Astrocyte of the spinal cord (primary cell): Measurements from ENCODE around the gene MIEN1.
"Not testable (repeated sequence)": the region's sequence is repeated elsewhere in the genome, so short reads cannot be mapped to it uniquely, and the experiment has no call there.

ENCODE experiments used
- DNase-seq: peaks from one replicate; pipeline ENCODE4 v3.0.0; 2011; ENCODE audit warnings: low read depth, low spot score
- H3K4me3 ChIP-seq: 2 replicates; pipeline ENCODE4 v1.5.1; 2011; ENCODE audit warnings: low read depth, mild to moderate bottlenecking, low read length, moderate library complexity
- in situ Hi-C: cut with HindIII; loops from 2 replicates; pipeline ENCODE4 v1.10.0; 2017; ENCODE audit warnings: low sequenced_read_pairs
- TF ChIP-seq, protein P1 (sequence below): IDR thresholded peaks from 2 replicates; pipeline ENCODE4 v1.5.1; 2012; ENCODE audit warnings: low read depth, mild to moderate bottlenecking, low read length, inconsistent platforms

Gene MIEN1

DNA sequence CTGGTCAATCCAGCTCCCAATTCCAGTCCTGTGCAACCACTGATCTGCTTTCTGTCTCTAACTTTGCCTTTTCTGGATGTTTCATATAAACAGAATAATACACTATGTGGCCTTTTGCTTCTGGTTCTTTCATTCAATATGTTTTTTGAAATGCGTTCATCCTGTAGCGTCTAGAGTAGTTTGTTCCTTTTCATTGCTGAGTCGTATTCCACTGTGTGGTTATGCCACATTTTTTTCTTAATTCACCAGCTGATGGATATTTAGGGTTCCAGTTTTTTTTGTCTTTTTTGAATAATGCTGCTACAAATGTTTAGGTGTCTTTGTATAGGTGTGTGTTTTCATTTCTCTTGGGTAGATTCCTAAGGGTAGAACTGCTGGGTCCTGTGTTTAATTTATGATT is 2.3 kb upstream of the MIEN1 start:
- no peak overlapping the region for H3K4me3 ChIP-seq
- in situ Hi-C loops = no loop called here
- no peak for DNase-seq
- TF ChIP-seq, protein P1, sequence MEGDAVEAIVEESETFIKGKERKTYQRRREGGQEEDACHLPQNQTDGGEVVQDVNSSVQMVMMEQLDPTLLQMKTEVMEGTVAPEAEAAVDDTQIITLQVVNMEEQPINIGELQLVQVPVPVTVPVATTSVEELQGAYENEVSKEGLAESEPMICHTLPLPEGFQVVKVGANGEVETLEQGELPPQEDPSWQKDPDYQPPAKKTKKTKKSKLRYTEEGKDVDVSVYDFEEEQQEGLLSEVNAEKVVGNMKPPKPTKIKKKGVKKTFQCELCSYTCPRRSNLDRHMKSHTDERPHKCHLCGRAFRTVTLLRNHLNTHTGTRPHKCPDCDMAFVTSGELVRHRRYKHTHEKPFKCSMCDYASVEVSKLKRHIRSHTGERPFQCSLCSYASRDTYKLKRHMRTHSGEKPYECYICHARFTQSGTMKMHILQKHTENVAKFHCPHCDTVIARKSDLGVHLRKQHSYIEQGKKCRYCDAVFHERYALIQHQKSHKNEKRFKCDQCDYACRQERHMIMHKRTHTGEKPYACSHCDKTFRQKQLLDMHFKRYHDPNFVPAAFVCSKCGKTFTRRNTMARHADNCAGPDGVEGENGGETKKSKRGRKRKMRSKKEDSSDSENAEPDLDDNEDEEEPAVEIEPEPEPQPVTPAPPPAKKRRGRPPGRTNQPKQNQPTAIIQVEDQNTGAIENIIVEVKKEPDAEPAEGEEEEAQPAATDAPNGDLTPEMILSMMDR = no peak

DNA sequence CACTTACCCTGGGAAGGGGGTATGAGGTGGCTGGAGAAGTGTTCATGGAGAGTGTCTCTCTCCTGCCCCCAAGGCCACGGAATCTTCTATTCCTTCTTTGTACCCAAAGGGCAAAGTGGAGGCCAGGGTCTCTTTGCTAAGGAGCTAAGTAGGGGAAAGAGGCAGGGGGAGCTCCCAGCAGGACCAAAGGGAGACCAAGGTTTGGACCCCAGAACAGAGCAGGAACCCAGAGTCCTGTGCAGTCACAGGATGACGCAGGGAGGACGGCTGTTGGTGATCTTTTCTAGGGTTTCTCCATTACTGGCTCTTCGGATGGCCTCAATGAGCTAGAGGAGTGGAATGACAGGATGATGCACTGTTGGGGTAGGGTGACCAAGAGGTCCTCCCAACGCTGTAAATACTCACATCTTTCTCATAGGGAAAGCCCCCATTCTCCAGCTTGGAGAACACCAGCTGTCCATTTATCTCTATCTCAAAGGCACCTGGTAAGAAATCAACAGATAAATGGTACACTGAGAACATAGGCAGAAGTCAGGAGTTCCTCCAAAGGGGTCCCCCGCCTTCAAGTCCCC is 966 bp downstream of the MIEN1 start:
- in situ Hi-C loops = no loop called here
- H3K4me3 ChIP-seq = peak overlapping the region; percentile 76
- DNase-seq = no peak
- TF ChIP-seq, protein P1 = no peak

DNA sequence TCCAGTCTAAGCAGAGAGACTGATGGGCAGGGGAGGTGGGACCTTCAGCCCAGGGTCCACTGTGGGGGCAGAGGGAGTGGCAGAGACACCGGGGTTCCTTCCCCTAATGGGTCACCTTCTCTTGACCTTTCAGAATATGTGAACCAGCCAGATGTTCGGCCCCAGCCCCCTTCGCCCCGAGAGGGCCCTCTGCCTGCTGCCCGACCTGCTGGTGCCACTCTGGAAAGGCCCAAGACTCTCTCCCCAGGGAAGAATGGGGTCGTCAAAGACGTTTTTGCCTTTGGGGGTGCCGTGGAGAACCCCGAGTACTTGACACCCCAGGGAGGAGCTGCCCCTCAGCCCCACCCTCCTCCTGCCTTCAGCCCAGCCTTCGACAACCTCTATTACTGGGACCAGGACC is 2.8 kb downstream of the MIEN1 start:
- DNase-seq = no peak
- TF ChIP-seq, protein P1 = no peak
- H3K4me3 ChIP-seq = no peak overlapping the region
- in situ Hi-C loops = no loop called here

DNA sequence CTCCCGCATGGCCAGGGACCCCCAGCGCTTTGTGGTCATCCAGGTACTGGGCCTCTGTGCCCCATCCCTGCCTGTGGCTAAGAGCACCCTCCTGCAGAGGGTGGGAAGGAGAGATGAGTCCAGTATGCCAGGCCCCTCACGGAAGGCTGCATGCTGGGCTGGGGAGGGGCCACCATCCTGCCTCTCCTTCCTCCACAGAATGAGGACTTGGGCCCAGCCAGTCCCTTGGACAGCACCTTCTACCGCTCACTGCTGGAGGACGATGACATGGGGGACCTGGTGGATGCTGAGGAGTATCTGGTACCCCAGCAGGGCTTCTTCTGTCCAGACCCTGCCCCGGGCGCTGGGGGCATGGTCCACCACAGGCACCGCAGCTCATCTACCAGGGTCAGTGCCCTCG is 3.7 kb downstream of the MIEN1 start:
- in situ Hi-C loops = no loop called here
- TF ChIP-seq, protein P1 = no peak

DNA sequence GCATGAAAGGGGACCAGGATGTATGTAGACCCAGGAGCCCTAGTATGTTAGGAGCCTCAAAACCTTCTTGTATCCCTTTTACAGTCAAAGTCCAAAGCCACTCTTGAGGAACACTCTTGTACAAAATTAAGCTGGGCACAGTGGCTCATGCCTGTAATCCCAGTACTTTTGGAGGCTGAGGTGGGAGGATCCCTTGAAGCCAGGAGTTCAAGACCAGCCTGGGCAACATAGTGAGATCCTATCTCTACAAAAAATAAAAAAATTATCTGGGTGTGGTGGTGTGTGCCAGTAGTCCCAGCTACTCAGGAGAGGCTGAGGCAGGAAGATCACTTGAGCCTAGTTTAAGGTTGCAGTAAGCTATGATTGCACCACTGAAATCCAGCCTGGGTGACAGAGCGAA is 4.4 kb downstream of the MIEN1 start:
- H3K4me3 ChIP-seq, in situ Hi-C loops, DNase-seq: not testable (repeated sequence)

More for the DNA sequence above, 3.7 kb downstream of the MIEN1 start:
- DNase-seq = no peak
- H3K4me3 ChIP-seq = no peak overlapping the region

DNA sequence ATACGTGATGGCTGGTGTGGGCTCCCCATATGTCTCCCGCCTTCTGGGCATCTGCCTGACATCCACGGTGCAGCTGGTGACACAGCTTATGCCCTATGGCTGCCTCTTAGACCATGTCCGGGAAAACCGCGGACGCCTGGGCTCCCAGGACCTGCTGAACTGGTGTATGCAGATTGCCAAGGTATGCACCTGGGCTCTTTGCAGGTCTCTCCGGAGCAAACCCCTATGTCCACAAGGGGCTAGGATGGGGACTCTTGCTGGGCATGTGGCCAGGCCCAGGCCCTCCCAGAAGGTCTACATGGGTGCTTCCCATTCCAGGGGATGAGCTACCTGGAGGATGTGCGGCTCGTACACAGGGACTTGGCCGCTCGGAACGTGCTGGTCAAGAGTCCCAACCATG is 5.6 kb downstream of the MIEN1 start:
- in situ Hi-C loops = no loop called here
- no peak overlapping the region for H3K4me3 ChIP-seq
- DNase-seq = no peak
- TF ChIP-seq, protein P1 = no peak

DNA sequence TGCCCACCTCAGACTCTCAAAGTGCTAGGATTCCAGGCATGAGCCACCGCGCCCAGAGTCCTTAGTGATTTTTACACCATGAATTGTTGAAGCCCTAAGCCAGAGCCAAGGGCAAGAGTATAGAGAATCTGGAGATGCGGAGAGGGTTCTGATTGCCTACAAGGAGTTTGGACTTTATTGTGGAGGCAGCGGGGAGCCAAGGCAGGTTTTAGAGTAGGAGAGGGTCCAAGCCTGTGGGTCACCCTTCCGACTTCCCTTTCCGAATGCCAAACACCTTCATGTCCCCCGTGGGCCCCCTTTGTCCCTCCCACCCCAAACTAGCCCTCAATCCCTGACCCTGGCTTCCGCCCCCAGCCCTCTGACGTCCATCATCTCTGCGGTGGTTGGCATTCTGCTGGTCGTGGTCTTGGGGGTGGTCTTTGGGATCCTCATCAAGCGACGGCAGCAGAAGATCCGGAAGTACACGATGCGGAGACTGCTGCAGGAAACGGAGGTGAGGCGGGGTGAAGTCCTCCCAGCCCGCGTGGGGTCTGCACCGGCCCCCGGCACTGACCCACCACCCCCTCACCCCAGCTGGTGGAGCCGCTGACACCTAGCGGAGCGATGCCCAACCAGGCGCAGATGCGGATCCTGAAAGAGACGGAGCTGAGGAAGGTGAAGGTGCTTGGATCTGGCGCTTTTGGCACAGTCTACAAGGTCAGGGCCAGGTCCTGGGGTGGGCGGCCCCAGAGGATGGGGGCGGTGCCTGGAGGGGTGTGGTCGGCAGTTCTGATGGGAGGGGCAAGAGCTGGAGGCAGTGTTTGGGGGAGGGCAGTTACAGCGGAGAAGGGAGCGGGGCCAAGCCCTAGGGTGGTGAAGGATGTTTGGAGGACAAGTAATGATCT is 7.1 kb downstream of the MIEN1 start:
- no peak overlapping the region for H3K4me3 ChIP-seq
- TF ChIP-seq, protein P1 = no peak
- no peak for DNase-seq
- in situ Hi-C loops = no loop called here
